Measurements from ENCODE around the gene JAK3. TPM values are rescaled to one million over a fixed set of nuclear protein-coding genes. Genes with fewer than 3 reads are reported as not detected.
A peak's percentile ranks its signal among the peaks of the same experiment; 100 is the strongest.

The JAK3 gene
- total and polyA plus RNA-seq, 9 donors = 1.3 to 2.7 (median 2.0) TPM

DNA sequence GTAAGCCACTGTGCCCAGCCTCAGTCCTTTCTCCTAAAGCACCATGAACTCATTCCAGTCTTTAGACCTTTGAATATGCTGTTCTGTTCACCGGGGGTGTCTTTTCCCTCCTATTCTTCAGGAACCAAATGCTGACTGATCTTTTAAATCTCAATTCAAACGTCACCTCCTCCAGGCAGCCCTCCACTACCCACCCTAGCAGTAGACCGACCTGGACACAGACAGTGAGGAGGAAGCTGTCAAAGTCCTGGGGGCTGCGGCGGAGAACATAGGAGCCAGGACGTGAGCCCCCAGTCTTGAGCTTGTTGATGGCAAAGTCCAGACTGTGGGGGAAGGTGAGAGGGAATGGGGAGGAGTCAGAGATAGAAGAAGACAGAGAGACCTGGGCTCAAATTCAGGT lies 7.8 kb downstream of the JAK3 start:
- Histone ChIP-seq H3K9me3 (replicated peaks; ENCODE audit: control insufficient read depth, low read depth, low read length) (no peaks in the 10 kb centered on the region), H3K27me3 (ENCODE audit: control insufficient read depth, insufficient read depth, low read length) (peaks cover 32% of the 10 kb centered on the region), H3K36me3 (ENCODE audit: control insufficient read depth, insufficient read depth, low read length) (no peaks in the 10 kb centered on the region), H3K4me3 (ENCODE audit: low read length) (no peak overlapping the region), H3K4me1 (ENCODE audit: control insufficient read depth, insufficient read depth, low read length) (peaks cover 16% of the 10 kb centered on the region), H3K27ac (ENCODE audit: low read length) (no peak overlapping the region)
- WGBS (ENCODE audit: insufficient coverage) = 89% methylated on average over 4 of the region's 6 CpGs
- no peak for DNase-seq

DNA sequence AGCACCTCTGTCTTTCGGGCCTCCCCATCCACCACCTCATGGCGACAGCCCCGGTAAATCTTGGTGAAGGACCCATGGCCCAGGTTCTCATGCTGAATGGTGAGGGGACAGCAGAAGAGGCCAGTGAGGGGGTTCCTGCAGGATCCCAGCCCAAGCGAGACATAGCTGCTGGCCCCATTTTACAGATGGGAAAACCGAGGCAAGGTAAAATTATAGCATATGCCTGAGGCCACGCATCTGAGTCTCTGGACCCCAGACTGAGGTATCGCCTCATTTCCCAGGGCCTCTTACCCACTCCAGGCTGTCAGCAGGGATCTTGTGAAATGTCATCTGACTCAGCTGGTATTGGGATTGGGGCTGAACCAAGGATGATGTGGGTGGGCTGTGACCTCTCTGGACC lies 9.8 kb downstream of the JAK3 start:
- peaks cover 29% of the 10 kb centered on the region for H3K27me3 ChIP-seq (ENCODE audit: control insufficient read depth, insufficient read depth, low read length)

DNA sequence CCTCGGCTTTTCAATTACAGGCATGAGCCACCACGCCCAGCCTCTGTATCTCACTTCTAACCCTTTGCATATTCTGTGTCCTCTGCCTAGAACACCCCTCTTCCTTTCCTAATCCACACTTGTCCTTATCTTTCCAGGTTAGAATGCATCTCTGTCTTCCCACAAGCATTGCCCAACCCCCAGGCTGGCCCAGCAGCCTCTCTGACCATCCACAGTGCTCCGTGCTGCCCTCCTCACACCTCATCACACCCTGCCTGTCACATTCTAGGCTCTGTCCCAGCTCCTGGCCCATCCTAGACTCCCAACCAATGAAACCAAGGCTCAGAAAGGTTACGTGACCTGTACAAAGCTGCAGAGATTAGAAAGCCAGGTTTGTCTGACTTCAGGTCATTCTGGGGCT lies 11.3 kb downstream of the JAK3 start:
- Histone ChIP-seq H3K36me3 (ENCODE audit: control insufficient read depth, insufficient read depth, low read length) (no peaks in the 10 kb centered on the region), H3K4me1 (ENCODE audit: control insufficient read depth, insufficient read depth, low read length) (peaks cover 4% of the 10 kb centered on the region), H3K27me3 (ENCODE audit: control insufficient read depth, insufficient read depth, low read length) (peaks cover 24% of the 10 kb centered on the region), H3K4me3 (ENCODE audit: low read length) (no peak overlapping the region), H3K9me3 (replicated peaks; ENCODE audit: control insufficient read depth, low read depth, low read length) (no peaks in the 10 kb centered on the region), H3K27ac (ENCODE audit: low read length) (no peak overlapping the region)
- WGBS (ENCODE audit: insufficient coverage) = 69% methylated on average over 4 of the region's 4 CpGs
- no peak for DNase-seq

More for the DNA sequence above, 9.8 kb downstream of the JAK3 start:
- 94% methylated on average over 4 of the region's 7 CpGs for WGBS (ENCODE audit: insufficient coverage)
- Histone ChIP-seq H3K4me3 (ENCODE audit: low read length) (no peak overlapping the region), H3K4me1 (ENCODE audit: control insufficient read depth, insufficient read depth, low read length) (peaks cover 16% of the 10 kb centered on the region), H3K27ac (ENCODE audit: low read length) (no peak overlapping the region), H3K36me3 (ENCODE audit: control insufficient read depth, insufficient read depth, low read length) (no peaks in the 10 kb centered on the region), H3K9me3 (replicated peaks; ENCODE audit: control insufficient read depth, low read depth, low read length) (no peaks in the 10 kb centered on the region)
- no peak for DNase-seq

DNA sequence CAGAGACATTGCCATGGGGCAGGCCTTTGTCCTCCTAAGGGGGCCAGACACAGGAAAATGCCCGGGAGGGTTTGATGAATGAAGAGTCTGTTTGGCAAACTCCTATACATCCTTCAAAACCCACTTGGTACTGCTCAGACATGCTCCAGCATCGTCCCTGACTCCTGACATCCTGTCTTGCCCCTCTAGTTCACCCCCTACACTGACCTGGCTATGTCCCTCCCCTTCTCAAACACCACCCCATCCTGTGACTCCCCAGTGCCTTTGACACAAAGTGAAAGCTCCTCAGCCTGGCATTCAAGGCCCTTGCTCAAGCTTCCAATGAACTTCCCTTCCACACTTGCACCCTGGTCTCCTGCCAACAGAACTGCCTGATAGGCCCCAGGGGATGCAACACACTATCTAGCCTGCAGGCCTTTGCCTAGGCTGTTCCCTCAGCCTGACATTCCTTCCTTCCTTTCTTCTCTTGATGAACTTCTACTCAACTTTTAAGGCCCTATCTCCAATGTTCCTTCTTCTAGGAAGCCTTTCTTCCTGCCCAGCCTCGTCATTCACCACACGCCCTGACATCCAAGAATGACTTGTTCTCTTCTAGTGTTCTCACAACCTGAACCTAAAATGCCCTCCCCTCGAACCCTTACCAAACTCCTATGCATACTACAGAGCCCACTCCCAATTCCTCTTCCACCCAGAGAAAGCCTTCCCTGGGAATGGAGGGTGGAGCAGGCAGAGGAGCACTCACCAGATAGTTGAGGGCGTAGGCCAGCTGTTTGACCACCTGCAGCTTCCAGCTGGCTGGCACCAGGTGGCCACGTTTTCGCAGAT lies 12.4 kb downstream of the JAK3 start:
- DNase-seq = no peak
- H3K27ac ChIP-seq (ENCODE audit: low read length) = no peak overlapping the region
- no peaks in the 10 kb centered on the region for H3K36me3 ChIP-seq (ENCODE audit: control insufficient read depth, insufficient read depth, low read length)
- peaks cover 4% of the 10 kb centered on the region for H3K4me1 ChIP-seq (ENCODE audit: control insufficient read depth, insufficient read depth, low read length)
- H3K9me3 ChIP-seq (replicated peaks; ENCODE audit: control insufficient read depth, low read depth, low read length) = no peaks in the 10 kb centered on the region
- no peak overlapping the region for H3K4me3 ChIP-seq (ENCODE audit: low read length)
- H3K27me3 ChIP-seq (ENCODE audit: control insufficient read depth, insufficient read depth, low read length) = peaks cover 22% of the 10 kb centered on the region
- WGBS (ENCODE audit: insufficient coverage) = 83% methylated on average over 7 of the region's 8 CpGs

DNA sequence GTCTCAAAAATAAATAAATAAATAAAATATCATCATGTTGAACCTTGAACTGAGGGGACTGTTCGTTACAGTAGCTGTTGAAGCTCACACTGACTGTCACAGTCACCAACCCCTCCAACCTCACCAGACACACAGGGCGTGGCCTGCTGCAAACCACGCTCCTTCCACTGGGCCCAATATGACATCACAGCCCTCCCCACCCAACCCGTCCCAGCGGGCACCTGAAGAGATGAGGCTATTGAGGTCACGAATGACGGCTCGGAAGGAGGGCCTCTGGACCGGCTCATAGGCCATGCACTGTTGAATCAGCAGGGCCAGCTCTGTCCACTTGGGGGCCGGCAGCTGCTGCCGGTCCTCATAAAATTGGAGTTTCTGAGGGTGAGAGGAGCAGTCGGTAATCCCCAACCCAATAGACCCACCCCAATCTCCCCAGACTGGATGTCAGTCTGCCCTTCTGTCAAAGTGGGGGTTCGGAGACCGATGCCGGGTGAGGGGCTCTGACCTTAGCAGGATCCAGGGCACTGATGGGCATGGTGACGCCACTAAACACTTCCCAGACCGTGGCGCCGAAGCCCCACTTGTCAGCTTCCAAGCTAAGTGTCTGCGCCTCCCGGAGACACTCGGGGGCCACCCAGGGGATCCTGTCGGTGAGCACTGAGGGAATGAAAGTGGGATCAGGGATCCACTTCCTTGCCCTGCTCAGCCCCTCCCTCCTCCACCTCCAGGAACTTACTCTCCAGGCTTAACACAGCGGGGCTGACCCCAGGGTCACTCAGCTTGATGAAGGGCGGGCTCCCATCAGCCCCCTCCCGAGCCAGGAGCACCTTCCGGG lies 13.2 kb downstream of the JAK3 start:
- DNase-seq = no peak
- 68% methylated on average over 15 of the region's 27 CpGs for WGBS (ENCODE audit: insufficient coverage)

DNA sequence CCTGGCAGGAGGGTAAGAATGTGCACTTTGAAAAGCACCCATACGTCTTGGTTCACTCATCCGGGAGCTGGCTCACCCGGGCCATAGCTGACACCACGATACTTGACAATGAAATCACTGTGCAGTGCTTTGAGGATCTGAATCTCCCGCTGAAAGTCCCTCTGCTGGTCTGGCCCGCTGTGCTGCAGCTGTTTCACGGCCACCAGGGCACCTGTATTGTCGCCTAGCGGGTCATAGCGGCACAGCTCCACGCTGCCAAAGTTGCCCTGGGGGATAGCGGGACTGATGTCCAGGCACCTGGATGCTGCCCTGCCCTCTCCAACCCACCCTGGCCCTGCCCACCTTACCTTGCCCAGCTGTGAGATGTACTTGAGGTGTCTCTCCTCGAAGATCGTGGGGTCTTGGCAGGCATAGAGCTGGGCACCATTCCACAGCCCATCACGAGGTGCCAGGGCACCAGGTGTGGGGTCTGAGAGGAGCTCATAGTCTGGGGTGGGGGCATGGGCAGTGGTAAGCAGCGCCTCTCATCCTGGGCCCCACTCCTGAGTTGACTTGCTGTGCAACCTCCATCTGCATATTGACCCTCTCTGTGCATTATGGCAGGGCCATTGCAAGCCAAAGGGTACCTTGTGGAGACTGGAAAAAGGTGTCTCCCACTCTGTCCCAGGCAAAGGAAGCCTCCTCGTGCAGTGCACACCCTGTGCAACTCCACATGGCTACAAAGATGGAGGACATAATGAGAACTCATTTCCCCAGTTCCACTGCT lies 15.2 kb downstream of the JAK3 start:
- no peak overlapping the region for H3K27ac ChIP-seq (ENCODE audit: low read length)
- no peak overlapping the region for H3K4me3 ChIP-seq (ENCODE audit: low read length)
- DNase-seq = no peak
- H3K36me3 ChIP-seq (ENCODE audit: control insufficient read depth, insufficient read depth, low read length) = no peaks in the 10 kb centered on the region
- peaks cover 24% of the 10 kb centered on the region for H3K27me3 ChIP-seq (ENCODE audit: control insufficient read depth, insufficient read depth, low read length)
- 88% methylated on average over 13 of the region's 17 CpGs for WGBS (ENCODE audit: insufficient coverage)
- no peaks in the 10 kb centered on the region for H3K9me3 ChIP-seq (replicated peaks; ENCODE audit: control insufficient read depth, low read depth, low read length)
- peaks cover 6% of the 10 kb centered on the region for H3K4me1 ChIP-seq (ENCODE audit: control insufficient read depth, insufficient read depth, low read length)

More for the DNA sequence above, 13.2 kb downstream of the JAK3 start:
- Histone ChIP-seq H3K4me1 (ENCODE audit: control insufficient read depth, insufficient read depth, low read length) (peaks cover 6% of the 10 kb centered on the region), H3K36me3 (ENCODE audit: control insufficient read depth, insufficient read depth, low read length) (no peaks in the 10 kb centered on the region), H3K27ac (ENCODE audit: low read length) (no peak overlapping the region), H3K27me3 (ENCODE audit: control insufficient read depth, insufficient read depth, low read length) (peaks cover 26% of the 10 kb centered on the region), H3K9me3 (replicated peaks; ENCODE audit: control insufficient read depth, low read depth, low read length) (no peaks in the 10 kb centered on the region), H3K4me3 (ENCODE audit: low read length) (no peak overlapping the region)

DNA sequence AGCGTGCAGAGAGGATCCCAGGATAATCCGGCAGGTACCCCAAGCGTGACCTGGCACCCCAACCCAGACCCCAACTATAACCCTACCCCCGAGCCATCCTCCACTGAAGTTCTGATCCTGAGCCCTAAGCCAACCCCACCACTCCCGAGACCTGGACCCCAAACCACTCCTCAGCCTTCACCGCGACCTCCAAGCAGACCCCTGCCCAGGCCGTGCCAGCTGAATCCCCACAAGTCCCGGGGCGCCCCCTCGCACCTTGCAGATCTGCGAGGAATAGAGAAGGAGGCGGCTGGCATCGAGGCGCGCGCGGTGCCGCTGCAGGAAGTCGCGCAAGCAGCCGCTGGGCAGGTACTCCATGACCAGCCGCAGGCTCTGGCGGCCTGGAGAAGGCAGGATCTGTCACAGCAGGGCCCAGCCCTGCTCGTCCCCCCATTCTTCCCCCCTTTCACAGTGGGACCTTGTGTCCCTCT lies 16.3 kb downstream of the JAK3 start:
- WGBS (ENCODE audit: insufficient coverage) = 39% methylated on average over 16 of the region's 25 CpGs
- DNase-seq = no peak
- Histone ChIP-seq H3K4me1 (ENCODE audit: control insufficient read depth, insufficient read depth, low read length) (peaks cover 6% of the 10 kb centered on the region), H3K27me3 (ENCODE audit: control insufficient read depth, insufficient read depth, low read length) (peaks cover 24% of the 10 kb centered on the region), H3K4me3 (ENCODE audit: low read length) (no peak overlapping the region), H3K36me3 (ENCODE audit: control insufficient read depth, insufficient read depth, low read length) (no peaks in the 10 kb centered on the region), H3K9me3 (replicated peaks; ENCODE audit: control insufficient read depth, low read depth, low read length) (no peaks in the 10 kb centered on the region), H3K27ac (ENCODE audit: low read length) (no peak overlapping the region)

DNA sequence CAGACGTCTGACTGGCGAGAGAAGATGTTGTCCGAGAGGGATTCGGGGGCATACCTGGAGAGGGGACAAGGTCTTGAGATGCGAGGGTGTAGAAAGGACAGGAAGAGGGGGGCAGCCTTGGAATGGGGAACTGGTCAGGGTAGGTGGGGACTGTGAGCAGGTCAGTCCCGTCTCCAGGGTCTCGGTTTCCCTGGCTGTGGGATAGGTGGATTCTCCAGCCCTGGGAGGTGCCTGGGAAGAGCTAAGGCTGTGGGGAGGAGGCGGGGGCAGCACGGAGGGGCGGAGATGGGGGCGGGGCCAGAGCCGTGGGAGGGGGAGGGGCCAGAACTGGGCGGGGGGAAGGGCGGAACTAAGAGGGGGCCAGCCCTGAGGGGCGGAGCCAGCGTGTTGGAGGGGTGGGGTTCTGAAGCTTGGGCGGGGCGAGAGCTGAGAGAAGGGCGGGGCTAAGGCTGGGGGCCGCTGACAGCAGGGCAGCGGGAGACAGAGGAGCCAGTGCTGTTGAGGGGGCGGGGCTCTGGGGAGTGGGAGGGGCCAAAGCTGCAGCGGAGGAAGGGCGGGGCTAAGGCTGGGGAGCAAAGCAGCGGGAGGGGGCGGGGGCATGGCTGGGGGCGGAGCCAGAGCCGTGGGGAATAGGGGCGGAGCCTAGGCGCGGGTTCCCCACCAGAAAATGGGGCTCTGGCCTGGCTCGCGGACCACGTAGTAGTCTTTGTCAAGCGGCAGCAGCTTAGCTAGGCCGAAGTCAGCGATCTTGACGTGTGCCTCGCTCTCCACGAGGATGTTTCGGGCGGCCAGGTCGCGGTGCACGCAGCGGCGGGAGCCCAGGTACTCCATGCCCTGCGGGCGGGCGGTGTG lies 17.0 kb downstream of the JAK3 start:
- H3K27ac ChIP-seq (ENCODE audit: low read length) = no peak overlapping the region
- H3K4me3 ChIP-seq (ENCODE audit: low read length) = peak overlapping the region; percentile 8
- H3K4me1 ChIP-seq (ENCODE audit: control insufficient read depth, insufficient read depth, low read length) = peaks cover 6% of the 10 kb centered on the region
- H3K9me3 ChIP-seq (replicated peaks; ENCODE audit: control insufficient read depth, low read depth, low read length) = no peaks in the 10 kb centered on the region
- peaks cover 24% of the 10 kb centered on the region for H3K27me3 ChIP-seq (ENCODE audit: control insufficient read depth, insufficient read depth, low read length)
- WGBS (ENCODE audit: insufficient coverage) = 13% methylated on average over 41 of the region's 50 CpGs
- no peaks in the 10 kb centered on the region for H3K36me3 ChIP-seq (ENCODE audit: control insufficient read depth, insufficient read depth, low read length)
- peak; percentile 65 for DNase-seq

DNA sequence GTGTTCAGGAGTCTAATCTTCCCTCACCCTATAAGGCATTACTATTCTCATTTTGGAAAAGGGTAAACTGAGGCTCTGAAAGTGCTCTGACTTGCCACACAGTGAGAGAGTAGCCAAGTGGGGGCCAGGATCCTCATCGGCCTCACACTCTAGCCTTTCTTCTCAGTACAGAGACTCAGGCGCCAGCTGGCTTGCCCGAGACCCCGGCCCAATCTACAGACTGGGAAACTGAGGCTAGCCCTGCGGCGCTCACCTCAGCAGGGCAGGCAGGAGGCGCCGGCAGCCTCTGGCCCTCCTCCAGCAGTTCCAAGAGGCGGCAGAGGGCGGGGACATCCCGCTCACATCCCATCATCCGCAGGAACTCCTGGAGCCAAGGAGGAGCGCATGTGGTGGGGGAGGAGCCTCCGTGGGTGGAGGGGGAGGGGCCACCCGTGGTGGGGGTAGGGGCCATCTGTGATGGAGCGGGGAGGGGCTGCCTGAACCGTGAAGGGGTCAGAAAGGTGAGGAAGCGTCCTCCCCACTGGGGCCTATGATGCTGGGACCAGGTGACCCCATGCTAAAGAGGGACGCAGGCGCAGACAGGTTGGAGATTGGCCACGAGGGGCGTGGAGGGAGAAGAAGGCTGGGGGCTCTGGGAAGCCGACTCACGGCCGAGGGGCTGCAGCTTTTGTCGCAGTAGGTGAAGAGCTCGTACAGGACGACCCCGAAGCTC lies 17.8 kb downstream of the JAK3 start:
- H3K4me1 ChIP-seq (ENCODE audit: control insufficient read depth, insufficient read depth, low read length) = peaks cover 6% of the 10 kb centered on the region
- H3K27me3 ChIP-seq (ENCODE audit: control insufficient read depth, insufficient read depth, low read length) = peaks cover 24% of the 10 kb centered on the region
- H3K4me3 ChIP-seq (ENCODE audit: low read length) = peak overlapping the region; percentile 8
- DNase-seq = peak; percentile 40
- no peak overlapping the region for H3K27ac ChIP-seq (ENCODE audit: low read length)
- H3K36me3 ChIP-seq (ENCODE audit: control insufficient read depth, insufficient read depth, low read length) = no peaks in the 10 kb centered on the region
- 14% methylated on average over 23 of the region's 29 CpGs for WGBS (ENCODE audit: insufficient coverage)
- no peaks in the 10 kb centered on the region for H3K9me3 ChIP-seq (replicated peaks; ENCODE audit: control insufficient read depth, low read depth, low read length)
